Activated CD8-positive, alpha-beta memory T cell treated with anti-CD3 and anti-CD28 coated beads for 36 hours (primary cell): ENCODE data around the gene PER3. TPM values are rescaled to one million over a fixed set of nuclear protein-coding genes. Genes with fewer than 3 reads are reported as not detected.

Source experiments
- CTCF ChIA-PET: fragments of 350-600 bp; sonication (Branson Sonifier 250); formaldehyde crosslinking; loops from one replicate; lab custom pipeline; 2021; ENCODE audit warnings: antibody characterized with exemption; lab: Charles Lee
- POLR2A ChIA-PET: fragments of 350-600 bp; sonication (Branson Sonifier 250); formaldehyde crosslinking; loops from one replicate; lab custom pipeline; 2021; ENCODE audit warnings: antibody characterized with exemption; lab: Charles Lee
- total RNA-seq, 2 experiments: library from RNA; stranded (reverse); gene quantifications; one replicate each; pipeline ENCODE4 v1.2.3, GENCODE V29; 2021

The PER3 gene
- 1 to 10 TPM; 4.0 to 4.4 TPM for total RNA-seq

DNA sequence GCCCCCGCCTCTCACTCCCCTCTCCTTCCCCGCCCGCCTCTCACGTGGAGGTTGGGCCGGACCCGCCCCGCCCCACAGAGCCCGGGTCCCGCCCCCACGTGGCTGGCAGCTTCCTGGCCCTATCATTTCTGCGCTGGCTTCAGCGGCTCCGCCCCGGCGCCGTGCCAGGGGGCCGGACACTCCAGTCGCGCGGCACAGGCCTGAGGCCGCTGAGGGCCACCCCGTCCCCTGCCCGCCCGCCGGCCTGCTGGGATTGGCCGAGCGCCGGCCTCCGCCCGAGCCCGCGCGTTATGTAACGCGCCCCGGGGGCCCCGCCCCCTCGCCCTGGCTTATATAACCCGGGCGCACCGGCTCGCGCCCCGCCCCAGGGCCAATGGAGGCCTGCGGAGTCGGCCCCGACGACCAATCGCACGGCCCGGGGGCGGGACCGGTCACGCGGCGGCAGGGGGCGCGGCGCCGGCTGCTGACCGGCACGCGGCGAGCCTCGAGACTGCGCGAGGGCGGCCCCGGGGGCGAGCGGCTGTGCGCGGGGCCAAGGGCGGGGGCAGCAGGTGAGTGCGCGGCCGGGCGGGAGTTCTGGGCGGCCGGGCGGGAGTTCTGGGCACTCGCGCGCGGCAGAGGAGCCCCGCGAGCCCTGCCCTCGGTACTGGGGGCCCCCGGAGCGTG is at the start of gene PER3:
TSS of gene PER3 (plus strand) at position 466 of the 666 bp plus-strand sequence. CDS start 587 bp downstream, outside the sequence.
- ChIA-PET CTCF (no interaction called here), POLR2A (no interaction called here)

DNA sequence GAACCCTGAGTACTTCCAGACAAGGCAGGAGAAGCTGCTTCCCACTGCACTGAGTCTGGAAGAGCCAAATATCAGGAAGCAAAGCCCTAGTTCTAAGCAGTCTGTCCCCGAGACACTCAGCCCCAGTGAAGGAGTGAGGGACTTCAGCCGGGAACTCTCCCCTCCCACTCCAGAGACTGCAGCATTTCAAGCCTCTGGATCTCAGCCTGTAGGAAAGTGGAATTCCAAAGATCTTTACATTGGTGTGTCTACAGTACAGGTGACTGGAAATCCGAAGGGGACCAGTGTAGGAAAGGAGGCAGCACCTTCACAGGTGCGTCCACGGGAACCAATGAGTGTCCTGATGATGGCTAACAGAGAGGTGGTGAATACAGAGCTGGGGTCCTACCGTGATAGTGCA is 46.0 kb upstream of the PER3 start:
- ChIA-PET POLR2A (interaction anchor here (0.6 kb wide), 1 partner anchor 58 kb away, joined by 3 read pairs; no protein-coding TSS in a partner anchor), CTCF (no interaction called here)

DNA sequence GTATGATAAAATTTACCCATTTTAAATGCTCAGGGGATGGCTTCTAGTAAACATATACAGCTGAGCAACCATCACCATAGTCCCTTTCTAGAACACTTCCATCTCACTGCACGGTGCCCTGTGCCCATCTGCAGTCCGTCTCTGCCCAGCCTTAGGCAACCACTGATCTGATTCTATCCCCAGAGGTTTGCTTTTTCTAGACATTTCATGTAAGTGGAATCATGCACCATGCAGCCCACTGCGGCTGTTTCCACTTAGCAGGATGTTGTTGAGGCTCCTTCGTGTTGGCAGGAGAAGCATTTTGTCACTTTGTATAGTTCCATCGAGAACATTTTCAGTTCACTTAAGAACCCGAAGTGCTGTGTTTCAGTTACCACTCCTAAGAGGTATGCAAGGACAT is 40.7 kb upstream of the PER3 start:
- ChIA-PET CTCF (no interaction called here), POLR2A (no interaction called here)

DNA sequence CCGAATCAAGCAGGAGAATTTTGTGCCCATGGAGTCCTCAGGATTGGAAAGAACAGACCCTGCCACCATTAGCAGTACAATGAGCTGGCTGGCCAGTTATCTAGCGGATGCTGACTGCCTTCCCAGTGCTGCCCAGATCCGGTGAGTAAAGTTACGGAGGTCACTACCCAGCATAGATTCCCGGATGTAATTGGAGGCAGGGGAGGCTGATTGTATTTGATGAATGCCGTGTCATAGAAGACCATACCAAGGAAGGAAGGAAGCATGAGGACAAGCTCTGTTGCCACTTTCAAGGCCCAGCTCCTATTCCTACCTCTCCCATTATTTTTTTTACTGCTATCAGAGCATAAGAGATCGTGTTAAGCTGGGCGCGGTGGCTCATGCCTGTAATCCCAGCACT is 39.2 kb upstream of the PER3 start:
- POLR2A ChIA-PET = no interaction called here
- CTCF ChIA-PET = interaction anchor here (10.4 kb wide), 1 partner anchor 77 kb away, joined by 185 read pairs; no protein-coding TSS in a partner anchor

DNA sequence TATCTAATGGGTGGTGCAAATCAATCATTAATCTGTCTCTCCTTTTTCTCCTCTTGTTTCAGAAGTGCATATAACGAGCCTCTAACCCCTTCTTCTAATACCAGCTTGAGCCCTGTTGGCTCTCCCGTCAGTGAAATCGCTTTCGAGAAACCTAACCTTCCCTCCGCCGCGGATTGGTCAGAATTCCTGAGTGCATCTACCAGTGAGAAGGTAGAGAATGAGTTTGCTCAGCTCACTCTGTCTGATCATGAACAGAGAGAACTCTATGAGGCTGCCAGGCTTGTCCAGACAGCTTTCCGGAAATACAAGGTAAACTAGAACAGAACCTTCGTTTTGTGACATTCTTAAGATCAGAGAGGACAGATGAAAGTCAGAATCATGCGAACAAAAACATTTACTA is 38.3 kb upstream of the PER3 start:
- ChIA-PET CTCF (interaction anchor here (10.4 kb wide), 1 partner anchor 78 kb away, joined by 185 read pairs; no protein-coding TSS in a partner anchor), POLR2A (no interaction called here)

DNA sequence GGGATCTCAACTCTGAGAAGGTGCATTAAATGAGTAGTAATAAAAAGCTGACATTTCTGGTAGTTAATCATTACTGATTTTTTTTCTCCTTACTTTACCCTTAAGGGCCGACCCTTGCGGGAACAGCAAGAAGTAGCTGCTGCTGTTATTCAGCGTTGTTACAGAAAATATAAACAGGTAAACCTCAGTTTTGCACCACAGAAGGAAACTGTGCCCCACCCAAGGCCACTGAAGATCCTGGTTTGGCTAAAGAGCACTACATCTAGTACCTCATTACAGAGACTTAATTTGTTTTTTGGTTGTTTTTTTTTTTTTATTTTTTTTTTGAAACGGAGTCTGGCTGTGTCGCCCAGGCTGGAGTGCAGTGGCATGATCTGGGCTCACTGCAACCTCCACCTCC is 36.5 kb upstream of the PER3 start:
- POLR2A ChIA-PET = no interaction called here
- CTCF ChIA-PET = interaction anchor here (10.4 kb wide), 1 partner anchor 79 kb away, joined by 185 read pairs; no protein-coding TSS in a partner anchor

DNA sequence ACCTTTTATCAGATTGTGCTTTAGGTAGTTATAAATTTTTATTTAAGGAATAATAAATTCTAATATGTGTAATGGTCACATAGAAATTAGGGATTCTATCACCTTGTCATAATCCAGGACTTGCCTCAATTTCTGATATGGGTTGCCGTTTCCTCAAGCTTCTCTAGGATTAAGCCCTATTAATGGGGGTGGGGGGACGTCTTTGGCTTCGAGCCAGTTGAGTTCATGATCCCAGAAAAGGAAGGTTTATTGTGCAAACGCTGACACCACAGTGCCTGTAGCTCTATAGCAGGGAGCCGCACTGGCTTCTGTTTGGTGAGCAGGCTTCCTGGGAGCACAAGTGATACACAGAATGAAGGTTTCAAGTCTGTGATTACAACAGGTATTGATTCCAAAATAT is 35.0 kb upstream of the PER3 start:
- ChIA-PET POLR2A (no interaction called here), CTCF (interaction anchor here (1.6 to 10.4 kb wide), 2 partner anchors 26 to 81 kb away, joined by 4 to 185 read pairs; no protein-coding TSS in a partner anchor)

DNA sequence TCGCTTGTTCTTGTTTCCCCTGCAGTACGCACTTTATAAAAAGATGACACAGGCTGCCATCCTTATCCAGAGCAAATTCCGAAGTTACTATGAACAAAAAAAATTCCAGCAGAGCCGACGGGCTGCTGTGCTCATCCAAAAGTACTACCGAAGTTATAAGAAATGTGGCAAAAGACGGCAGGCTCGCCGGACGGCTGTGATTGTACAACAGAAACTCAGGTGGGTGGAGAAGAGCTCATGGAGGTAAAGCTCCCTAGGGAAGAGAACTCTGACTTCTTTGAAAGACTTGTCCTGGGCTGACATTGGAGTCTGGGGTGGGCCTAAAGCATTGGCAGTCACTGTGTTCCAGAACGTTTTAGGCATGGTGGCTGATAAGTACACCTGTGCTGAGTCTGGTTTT is 32.9 kb upstream of the PER3 start:
- ChIA-PET POLR2A (no interaction called here), CTCF (interaction anchor here (0.8 to 10.4 kb wide), 5 partner anchors 34 to 83 kb away, joined by 3 to 185 read pairs (median 4); no protein-coding TSS in a partner anchor)

DNA sequence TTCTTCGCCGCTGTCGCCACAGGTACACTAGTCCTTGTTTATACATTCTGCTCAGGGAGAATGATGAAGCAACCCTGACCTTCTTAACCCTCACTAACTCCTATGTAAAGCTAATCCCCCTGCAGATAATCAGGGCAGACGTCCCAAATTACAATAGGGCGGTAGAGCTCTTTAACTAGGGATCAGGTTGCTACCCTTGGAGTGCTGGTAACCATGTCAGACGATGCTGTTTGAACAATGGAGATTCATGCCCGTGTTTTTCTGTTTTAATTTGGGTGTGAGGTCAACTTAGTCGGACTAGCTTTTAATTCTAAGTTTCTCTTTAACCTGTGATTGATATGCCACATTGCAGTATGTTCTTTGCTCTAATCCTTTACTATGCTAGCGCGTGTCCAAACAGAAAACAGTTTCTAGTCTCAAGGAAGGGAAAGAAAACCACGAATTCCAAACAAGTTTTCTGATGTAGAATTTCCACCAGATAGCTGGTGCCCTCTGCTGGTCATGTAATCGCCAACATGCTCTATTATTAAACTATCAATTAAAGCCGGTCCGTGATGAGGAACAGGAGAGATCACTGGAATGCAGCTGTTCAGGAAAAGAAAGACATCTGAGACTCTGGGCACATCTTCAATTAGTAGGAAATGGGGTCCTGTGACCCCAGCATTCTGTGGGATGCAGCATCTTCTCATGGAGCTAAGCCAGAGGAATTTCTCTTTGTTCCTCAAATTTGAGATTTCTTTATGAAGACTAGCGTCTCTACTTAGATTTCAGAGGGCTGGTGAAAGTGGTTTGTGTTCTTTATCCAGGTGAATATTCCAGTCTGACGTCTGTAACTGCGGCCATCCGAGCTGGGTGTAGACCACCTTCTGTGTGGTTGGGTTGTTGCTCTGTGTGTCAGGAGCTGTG is 31.3 kb upstream of the PER3 start:
- ChIA-PET CTCF (interaction anchor here (0.7 to 10.4 kb wide), 19 partner anchors 9 to 100 kb away, joined by 3 to 185 read pairs (median 4); partner anchors contain the start of gene VAMP3), POLR2A (interaction anchor here (0.5 kb wide), 1 partner anchor 105 kb away, joined by 4 read pairs; no protein-coding TSS in a partner anchor)

DNA sequence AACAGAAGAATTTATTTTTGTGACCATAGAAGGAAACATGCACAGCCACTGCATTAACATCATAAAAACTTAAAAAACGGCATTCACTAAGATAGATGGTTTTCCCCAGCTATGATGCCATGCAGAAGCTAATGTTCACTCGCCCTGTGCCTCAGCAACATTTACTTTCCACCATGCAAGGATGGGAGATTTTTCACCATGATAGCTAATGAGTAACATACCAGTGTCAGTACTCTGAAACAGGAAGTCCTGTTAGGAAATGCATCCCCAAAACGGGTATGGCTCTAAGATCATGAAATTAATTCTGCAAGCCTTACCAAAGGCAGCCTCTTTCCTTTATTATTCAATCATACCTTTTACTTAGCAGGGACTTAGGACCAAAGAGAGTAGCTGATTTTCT is 30.4 kb upstream of the PER3 start:
- ChIA-PET CTCF (interaction anchor here (1.1 to 10.4 kb wide), 11 partner anchors 8 to 85 kb away, joined by 3 to 185 read pairs (median 6); partner anchors contain the start of gene VAMP3), POLR2A (no interaction called here)

DNA sequence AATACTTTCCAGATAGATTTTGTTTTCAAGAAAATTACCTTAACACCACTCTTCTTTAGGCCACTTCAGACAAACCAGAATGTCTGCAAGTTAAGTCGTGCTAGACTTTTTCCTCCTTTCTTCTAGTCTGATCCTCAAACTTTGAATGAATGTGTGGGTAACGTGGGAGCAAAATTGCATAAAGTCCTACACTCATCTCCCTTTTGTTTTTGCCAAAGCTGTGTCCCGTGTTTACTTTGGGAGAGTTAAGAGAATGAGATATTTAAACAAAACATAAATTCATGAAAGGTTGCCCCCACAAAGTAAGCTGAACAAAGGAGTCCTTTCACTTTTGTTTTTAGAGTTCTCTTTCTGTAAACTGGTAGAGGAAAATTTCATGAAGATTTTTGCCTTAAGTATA is 29.9 kb upstream of the PER3 start:
- POLR2A ChIA-PET = interaction anchor here (0.6 kb wide), 1 partner anchor 12 kb away, joined by 3 read pairs; no protein-coding TSS in a partner anchor

DNA sequence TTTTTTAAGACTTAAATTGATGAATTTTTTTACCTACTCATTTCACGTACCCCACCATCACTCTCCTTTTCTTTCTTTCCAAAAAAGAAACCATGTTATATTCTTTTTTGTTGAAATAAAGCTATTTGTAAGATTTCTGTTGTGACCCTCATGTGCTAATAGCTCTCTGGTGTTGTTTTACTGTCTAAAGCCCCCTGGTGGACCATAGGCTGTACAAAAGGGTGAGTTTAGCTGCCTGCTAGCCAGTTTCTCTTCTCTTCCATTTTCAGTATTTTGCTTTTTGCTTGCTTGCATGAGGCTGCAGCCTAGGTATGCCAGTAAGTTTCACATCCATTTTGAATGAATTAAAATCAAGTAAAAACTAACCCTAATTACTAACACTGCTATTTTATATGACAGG is 28.6 kb upstream of the PER3 start:
- POLR2A ChIA-PET = interaction anchor here (0.6 kb wide), 1 partner anchor 54 kb away, joined by 6 read pairs; no protein-coding TSS in a partner anchor
- CTCF ChIA-PET = interaction anchor here (0.7 to 1.0 kb wide), 2 partner anchors 32 to 86 kb away, joined by 3 to 4 read pairs; no protein-coding TSS in a partner anchor

More for the DNA sequence above, 29.9 kb upstream of the PER3 start:
- CTCF ChIA-PET = interaction anchor here (1.3 to 10.4 kb wide), 2 partner anchors 38 to 86 kb away, joined by 3 to 185 read pairs; no protein-coding TSS in a partner anchor

DNA sequence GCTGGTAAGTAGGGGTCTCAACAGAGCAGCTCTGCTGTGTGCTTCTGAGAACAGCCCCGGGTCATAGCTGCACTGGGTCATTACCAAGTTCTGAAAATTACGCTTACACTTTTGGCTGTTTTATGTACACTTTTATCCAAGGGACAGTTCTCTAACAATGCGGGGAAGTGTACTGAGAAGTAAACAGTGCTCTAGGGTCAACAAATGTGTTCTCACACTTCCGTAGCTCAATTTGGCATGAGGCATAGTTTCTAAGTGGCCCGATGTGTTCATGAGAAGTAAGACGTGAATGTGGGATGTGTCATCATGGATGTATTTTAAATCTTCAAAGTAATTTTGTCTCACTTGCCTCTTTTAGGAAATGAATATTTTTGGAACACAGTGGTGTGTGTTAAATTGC is 23.8 kb upstream of the PER3 start:
- ChIA-PET CTCF (no interaction called here), POLR2A (no interaction called here)

DNA sequence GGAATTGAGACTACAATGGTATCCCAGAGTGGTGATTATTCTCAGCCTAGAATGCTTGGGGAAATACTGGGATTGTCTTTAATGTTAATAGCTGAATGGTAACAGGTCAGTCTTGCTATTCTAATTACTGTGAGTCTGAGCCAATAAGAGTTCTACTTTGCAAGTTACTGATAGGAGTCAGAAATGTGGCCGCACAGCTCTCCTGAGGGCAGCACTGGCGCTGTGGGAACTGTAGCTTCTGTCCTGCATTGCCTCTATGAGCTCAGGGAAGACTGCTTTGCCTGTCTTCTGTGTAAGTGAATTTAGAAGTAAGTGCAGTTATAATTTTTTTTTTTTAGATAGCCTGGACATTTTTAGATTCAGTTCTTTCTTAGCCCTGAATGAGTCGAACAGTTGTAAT is 23.0 kb upstream of the PER3 start:
- ChIA-PET POLR2A (no interaction called here), CTCF (interaction anchor here (2.3 kb wide), 1 partner anchor 8 kb away, joined by 7 read pairs; no protein-coding TSS in a partner anchor)

DNA sequence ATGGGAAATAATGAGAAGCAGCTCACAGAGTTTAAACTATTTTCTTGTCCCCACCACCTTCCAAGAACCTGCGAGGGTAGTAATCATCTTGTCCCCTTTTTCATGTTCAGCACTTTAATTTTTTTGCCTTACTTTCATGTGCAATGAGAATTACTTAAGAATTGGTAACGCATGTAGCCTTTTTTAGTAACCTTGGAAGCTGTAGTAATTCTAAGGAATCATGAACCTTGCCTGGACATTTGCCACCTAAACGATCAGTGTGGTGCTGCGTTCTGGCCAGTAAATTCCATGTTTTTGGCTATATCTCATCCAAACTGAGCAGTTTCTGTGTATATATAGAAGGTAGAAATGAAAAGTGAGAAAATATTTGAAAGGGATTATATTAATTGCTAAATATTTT is 16.9 kb upstream of the PER3 start:
- ChIA-PET CTCF (interaction anchor here (1.3 to 1.4 kb wide), 2 partner anchors 14 to 99 kb away, joined by 3 to 4 read pairs; no protein-coding TSS in a partner anchor), POLR2A (interaction anchor here (0.6 kb wide), 1 partner anchor 398 kb away, joined by 4 read pairs; no protein-coding TSS in a partner anchor)

DNA sequence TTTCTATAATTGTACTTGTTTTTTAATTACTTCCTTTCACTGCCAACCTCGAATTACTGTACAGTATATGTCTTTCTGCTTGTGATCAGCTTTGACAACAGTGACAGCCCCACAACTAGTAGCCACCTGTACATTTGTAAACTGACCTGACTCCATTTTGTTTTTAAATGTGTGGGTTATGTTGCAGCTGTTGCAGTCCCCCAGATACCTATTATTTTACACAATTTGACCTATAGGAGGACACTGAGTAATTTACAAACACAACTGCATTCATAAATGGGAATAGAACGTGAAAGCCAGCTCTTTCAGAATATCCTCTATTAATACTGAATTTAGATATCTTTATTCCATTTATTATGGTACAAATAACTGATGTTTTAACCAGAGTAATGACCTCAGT is 15.5 kb upstream of the PER3 start:
- ChIA-PET CTCF (interaction anchor here (1.3 to 2.0 kb wide), 2 partner anchors 16 to 101 kb away, joined by 3 to 8 read pairs; no protein-coding TSS in a partner anchor), POLR2A (no interaction called here)

DNA sequence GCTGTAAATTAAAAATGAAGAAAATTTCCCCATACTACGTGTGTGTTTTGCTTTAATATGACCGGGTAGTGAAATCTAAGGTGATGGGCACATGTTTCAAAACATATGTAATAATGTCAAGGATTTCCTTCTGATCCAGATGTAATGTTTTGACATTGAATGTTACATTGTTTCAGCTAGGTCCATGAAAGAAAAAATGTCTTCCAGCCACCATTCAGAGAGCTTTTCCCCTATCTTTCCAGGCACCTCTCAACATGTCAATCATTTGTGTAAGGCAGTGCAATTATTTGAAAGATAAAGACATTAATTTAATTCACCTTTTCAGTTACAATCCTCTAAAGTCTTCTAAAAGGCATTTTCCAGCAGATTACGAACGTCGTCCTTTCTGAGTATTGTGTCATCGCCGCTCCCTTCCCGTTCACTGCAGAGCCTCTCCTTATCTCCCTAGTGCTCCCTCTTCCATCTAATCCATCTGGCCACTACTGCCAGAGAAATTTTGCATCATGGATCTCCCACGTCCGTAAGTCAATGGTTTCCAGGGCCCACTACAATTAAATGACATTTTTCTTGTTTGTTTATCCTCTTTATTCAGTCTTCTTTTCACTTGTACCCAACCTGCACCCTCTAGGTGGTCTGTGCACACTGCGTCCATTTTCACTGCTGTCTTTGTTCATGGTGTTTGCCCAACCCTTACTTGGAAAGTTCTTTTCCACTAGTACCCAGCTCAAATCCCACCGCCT is 14.2 kb upstream of the PER3 start:
- ChIA-PET CTCF (interaction anchor here (2.0 kb wide), 1 partner anchor 103 kb away, joined by 8 read pairs; no protein-coding TSS in a partner anchor), POLR2A (no interaction called here)

DNA sequence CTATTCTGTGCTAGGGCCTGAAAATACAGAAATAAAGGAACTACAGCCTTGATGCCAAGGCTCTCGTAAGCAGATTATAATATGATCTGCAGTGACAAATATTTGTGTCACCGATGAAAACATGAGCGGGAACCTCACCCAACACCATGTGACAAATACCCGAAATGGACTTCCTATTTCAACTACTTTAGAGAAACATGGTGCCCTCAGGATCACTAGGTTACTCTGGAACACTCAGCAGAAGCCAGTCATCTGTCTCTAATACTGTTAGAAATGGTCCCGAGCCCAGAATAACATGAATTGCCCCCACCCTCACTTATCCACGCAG is 13.5 kb upstream of the PER3 start:
- ChIA-PET CTCF (no interaction called here), POLR2A (no interaction called here)
